K562 (cell line): ENCODE data around the gene SLC14A1. TPM values are rescaled to one million over a fixed set of nuclear protein-coding genes. Genes with fewer than 3 reads are reported as not detected.

Experiments
- ATAC-seq: fragments of 200-7000 bp; cut with Tn5 transposase; 3 replicates; pipeline ENCODE4 v1.9.1; 2020; ENCODE audit warnings: moderate library complexity
- BruUV-seq: library from RNA; stranded (reverse); fragments of 400-500 nt; replicated peaks from 2 replicates; lab custom pipeline; 2021; lab: Mats Ljungman, UMichigan
- CTCF ChIA-PET: fragments of 300-600 bp; formaldehyde crosslinking; extraction: SDS; loops from one replicate; lab custom pipeline; 2021; ENCODE audit warnings: low intra/inter-chr PET ratio; lab: Yijun Ruan, JAX
- POLR2A ChIA-PET: fragments of 300-600, 350-650 bp; sonication (Branson Sonifier 250); formaldehyde crosslinking; extraction: SDS; loops from one replicate; lab custom pipeline; 2021; ENCODE audit warnings: antibody characterized with exemption, inconsistent platforms; lab: Yijun Ruan, JAX
- DNase-seq, 4 experiments: peaks; one replicate each; pipeline versions ENCODE4 v3.0.0 to v3.0.0-alpha.2; 2011 to 2018; ENCODE audit warnings: low spot score in 3 of 4, mixed read lengths in 3 of 4; ENCODE audit errors: extremely low read depth in 1 of 4
- FAIRE-seq: peaks from 2 replicates; lab custom pipeline; 2011; peaks lifted over from hg19 to GRCh38; lab: Jason Lieb, UNC
- H2AFZ ChIP-seq: 2 replicates; pipeline ENCODE4 v1.6.0; 2011; ENCODE audit warnings: low read depth, low read length, control low read depth, inconsistent platforms
- H3K27ac ChIP-seq: fragments of 200-600 bp; 3 replicates; pipeline ENCODE4 v1.8.0; 2011; ENCODE audit warnings: low read depth, mild to moderate bottlenecking, control low read depth, inconsistent platforms, low read length, moderate library complexity, mixed read lengths; ENCODE audit errors: extremely low read depth
- H3K27me3 ChIP-seq, 2 experiments: fragments of 300-600 bp in 1 of 2; 2 replicates in 1 of 2; 3 replicates in 1 of 2; pipeline versions ENCODE4 v1.6.0 to v1.8.0; 2011; ENCODE audit warnings: inconsistent platforms in 2 of 2, low read length in 2 of 2, mild to moderate bottlenecking in 1 of 2, mixed read lengths in 1 of 2, moderate library complexity in 1 of 2; ENCODE audit not compliant: control insufficient read depth in 2 of 2, insufficient read depth in 2 of 2
- H3K36me3 ChIP-seq: fragments of 300-600 bp; 3 replicates; pipeline ENCODE4 v1.8.0; 2011; ENCODE audit warnings: mild to moderate bottlenecking, low read length, inconsistent platforms; ENCODE audit not compliant: control insufficient read depth, insufficient read depth
- H3K4me1 ChIP-seq, 2 experiments: fragments of 200-600 bp in 1 of 2; replicated peaks in 1 of 2; 2 replicates in 1 of 2; 3 replicates in 1 of 2; pipeline versions ENCODE4 v1.5.1 to v1.8.0; 2011; ENCODE audit warnings: inconsistent platforms in 2 of 2, low read length in 2 of 2, mild to moderate bottlenecking in 1 of 2, mixed read lengths in 1 of 2, moderate library complexity in 1 of 2; ENCODE audit not compliant: control insufficient read depth in 2 of 2, insufficient read depth in 2 of 2
- H3K4me2 ChIP-seq: 2 replicates; pipeline ENCODE4 v1.6.1; 2011; ENCODE audit warnings: low read length, control low read depth, inconsistent platforms, mixed read lengths; ENCODE audit not compliant: insufficient read depth
- H3K4me3 ChIP-seq: fragments of 200-600 bp; sonication (generic), shearing (Covaris generic); 2 replicates; pipeline ENCODE4 v1.5.1; 2016; ENCODE audit warnings: control low read depth, inconsistent platforms
- H3K79me2 ChIP-seq: fragments of 200-600 bp; 3 replicates; pipeline ENCODE4 v1.8.0; 2011; ENCODE audit warnings: low read length, inconsistent platforms; ENCODE audit not compliant: control insufficient read depth, insufficient read depth
- H3K9ac ChIP-seq, 2 experiments: 2 replicates each; pipeline versions ENCODE4 v1.6.0 to v1.6.1; 2011; ENCODE audit warnings: low read depth in 2 of 2, low read length in 2 of 2, control low read depth in 1 of 2, inconsistent platforms in 1 of 2, mild to moderate bottlenecking in 1 of 2, mixed read lengths in 1 of 2; ENCODE audit not compliant: insufficient read depth in 1 of 2
- H3K9me1 ChIP-seq: one replicate; pipeline ENCODE4 v1.6.0; 2011; ENCODE audit warnings: inconsistent platforms, mild to moderate bottlenecking, low read length, moderate library complexity; ENCODE audit not compliant: control insufficient read depth, insufficient read depth
- H3K9me3 ChIP-seq: replicated peaks from 2 replicates; pipeline ENCODE4 v1.5.1; 2011; ENCODE audit warnings: low read depth, low read length, inconsistent platforms; ENCODE audit not compliant: control insufficient read depth, insufficient read depth
- H4K20me1 ChIP-seq: replicated peaks from 2 replicates; pipeline ENCODE4 v1.6.1; 2011; ENCODE audit warnings: low read length, inconsistent platforms, mixed read lengths; ENCODE audit not compliant: control insufficient read depth, insufficient read depth
- ARHGAP35 ChIP-seq: fragments of 450-650 bp; IDR thresholded peaks from 2 replicates; pipeline ENCODE4 v1.6.1; 2018; ENCODE audit not compliant: partially characterized antibody
- CREM ChIP-seq: IDR thresholded peaks from 2 replicates; pipeline ENCODE4 v1.6.1; 2014; ENCODE audit warnings: antibody characterized with exemption, low read depth
- NR3C1 ChIP-seq: sonication (generic); formaldehyde crosslinking; IDR thresholded peaks from 2 replicates; pipeline ENCODE4 v1.8.1; 2022; ENCODE audit warnings: missing genetic modification reagents
- TAF7 ChIP-seq: fragments of 450-650 bp; IDR thresholded peaks from 2 replicates; pipeline ENCODE4 v1.6.1; 2016; ENCODE audit warnings: missing genetic modification characterization, missing compliant biosample characterization
- TOE1 ChIP-seq, 2 experiments: fragments of 450-650 bp in 1 of 2; sonication (generic) in 1 of 2; formaldehyde crosslinking in 1 of 2; IDR thresholded peaks; 2 replicates each; pipeline versions ENCODE4 v1.7.1 to v1.8.0; 2016 to 2022; ENCODE audit warnings: borderline replicate concordance in 2 of 2, mild to moderate bottlenecking in 2 of 2, antibody characterized with exemption in 1 of 2, inconsistent platforms in 1 of 2, low read depth in 1 of 2, missing genetic modification reagents in 1 of 2, moderate library complexity in 1 of 2
- TRIM24 ChIP-seq, 2 experiments: fragments of 450-650 bp; IDR thresholded peaks; 2 replicates each; pipeline ENCODE4 v1.6.1; 2016
- ZNF561 ChIP-seq: fragments of 450-650 bp; formaldehyde crosslinking; conservative IDR thresholded peaks from 2 replicates; pipeline ENCODE4 v1.4.0; 2020; ENCODE audit warnings: mild to moderate bottlenecking, moderate library complexity
- ZNF79 ChIP-seq: fragments of 250-450 bp; sonication (Bioruptor Pico); IDR thresholded peaks from 2 replicates; pipeline ENCODE4 v1.4.0; 2020; ENCODE audit warnings: low read depth, mild to moderate bottlenecking, moderate library complexity
- WGBS: fragments of 100-300 bp; shearing (Covaris generic); methylation state at CpG from one replicate; pipeline ENCODE4 v1.1.6; 2016; ENCODE audit warnings: low coverage, mixed read lengths; ENCODE audit not compliant: insufficient coverage; ENCODE audit errors: missing lambda C conversion rate; 5-methylcytosine and 5-hydroxymethylcytosine counted together
- in situ Hi-C: fragments of 300-500 bp; cut with MboI; formaldehyde crosslinking; loops from 4 replicates; pipeline ENCODE4 v1.15.0; 2018; ENCODE audit warnings: inconsistent platforms, mixed read lengths
- intact Hi-C: fragments of 100-400 bp; cut with micrococcal nuclease; formaldehyde crosslinking; loops from 2 replicates; pipeline ENCODE4 v1.14.2; 2022
- polyA plus RNA-seq, 8 experiments: library from polyadenylated mRNA; depleted of rRNA in 4 of 8; stranded (reverse) in 5 of 8; unstranded in 3 of 8; fragments of >200 nt; fragmentation: Nextera tagmentation in 2 of 8; fragmentation: Illumina TruSeq in 1 of 8; extraction: Ambion mirVana in 2 of 8; extraction: Trizol in 1 of 8; gene quantifications; 2 replicates each; pipeline versions ENCODE4 v1.2.1 to v1.2.3, GENCODE V29; 2011 to 2014; ENCODE audit warnings: inconsistent platforms in 1 of 8, missing spikeins in 1 of 8
- total RNA-seq, 7 experiments: library from RNA; depleted of rRNA in 6 of 7; stranded (reverse); fragments of >200 nt in 6 of 7; fragmentation: Illumina TruSeq in 2 of 7; extraction: Trizol in 2 of 7; gene quantifications; 2 replicates each; pipeline versions ENCODE4 v1.2.1 to v1.2.3, GENCODE V29; 2011 to 2021; ENCODE audit warnings: low replicate concordance in 1 of 7
- TF ChIP-seq, protein P1 (sequence below): fragments of 450-650 bp; IDR thresholded peaks from 2 replicates; pipeline ENCODE4 v1.6.1; 2016
- TF ChIP-seq, protein P2 (sequence below), 2 experiments: fragments of 450-650 bp in 1 of 2; sonication (generic) in 1 of 2; formaldehyde crosslinking in 1 of 2; IDR thresholded peaks; 2 replicates each; pipeline versions ENCODE4 v1.7.1 to v1.9.0; 2016 to 2022; ENCODE audit warnings: inconsistent platforms in 1 of 2, mild to moderate bottlenecking in 1 of 2, missing genetic modification reagents in 1 of 2
- TF ChIP-seq, protein P3 (sequence below): sonication (generic); formaldehyde crosslinking; IDR thresholded peaks from 2 replicates; pipeline ENCODE4 v1.8.0; 2022; ENCODE audit warnings: mild to moderate bottlenecking, low read depth, missing genetic modification reagents

SLC14A1 gene
- total and polyA plus RNA-seq, 9 of the 15 experiments (the other 6 are each of a cell fraction or from before 2014, with no cell fraction given) = 0.14 to 0.40 (median 0.20) TPM; not detected in 6

DNA sequence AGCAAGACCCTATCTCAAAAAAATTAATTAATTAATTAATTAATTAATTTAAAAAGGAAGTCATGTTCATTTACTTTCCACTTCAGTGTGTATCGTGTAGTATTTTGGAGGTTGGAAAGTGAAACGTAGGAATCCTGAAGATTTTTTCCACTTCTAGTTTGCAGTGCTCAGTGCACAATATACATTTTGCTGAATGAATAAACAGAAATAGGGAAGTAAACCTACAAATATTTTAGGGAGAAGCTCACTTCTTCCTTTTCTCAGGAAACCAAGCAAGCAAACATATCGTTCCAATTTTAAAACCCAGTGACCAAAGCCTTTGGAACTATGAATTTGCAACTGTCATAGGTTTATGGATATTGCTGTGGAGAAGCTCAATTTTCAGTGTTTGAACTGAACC, 27.8 kb downstream of the SLC14A1 start:
- FAIRE-seq (no peak), DNase-seq (no peak), ATAC-seq (no peak)
- no peaks in the 10 kb centered on the region; a peak in 1 of 5 replicates for H3K27me3 ChIP-seq
- H4K20me1 ChIP-seq = no peaks in the 10 kb centered on the region
- H3K9ac ChIP-seq = no peak overlapping the region
- H3K4me1 ChIP-seq = no peaks in the 10 kb centered on the region
- no peak overlapping the region for H2AFZ ChIP-seq
- H3K4me2 ChIP-seq = no peak overlapping the region
- no peaks in the 10 kb centered on the region for H3K9me3 ChIP-seq
- no peaks in the 10 kb centered on the region for H3K36me3 ChIP-seq
- no peaks in the 10 kb centered on the region for H3K79me2 ChIP-seq
- BruUV-seq = no TSS peak
- intact Hi-C loops (no loop called here), in situ Hi-C loops (no loop called here)
- no peak overlapping the region for H3K4me3 ChIP-seq
- H3K27ac ChIP-seq = no peak overlapping the region
- CTCF ChIA-PET = no interaction called here
- POLR2A ChIA-PET = no interaction called here
- 0% methylated on average over 3 of the region's 3 CpGs for WGBS
- no peaks in the 10 kb centered on the region for H3K9me1 ChIP-seq
- TF ChIP-seq TRIM24 (IDR thresholded peaks at IDR 0.05) (no peak), TAF7 (tag) (no peak), NR3C1 (no peak), TOE1 (IDR thresholded peaks at IDR 0.05; ENCODE audit: borderline replicate concordance) (no peak), TOE1 (CRISPR knock-in tag; IDR thresholded peaks at IDR 0.05; ENCODE audit: borderline replicate concordance, low read depth) (no peak), ZNF79 (CRISPR knock-in tag) (no peak), ARHGAP35 (no peak), ZNF561 (CRISPR knock-in tag) (no peak), CREM (no peak)
- TF ChIP-seq, protein P1, sequence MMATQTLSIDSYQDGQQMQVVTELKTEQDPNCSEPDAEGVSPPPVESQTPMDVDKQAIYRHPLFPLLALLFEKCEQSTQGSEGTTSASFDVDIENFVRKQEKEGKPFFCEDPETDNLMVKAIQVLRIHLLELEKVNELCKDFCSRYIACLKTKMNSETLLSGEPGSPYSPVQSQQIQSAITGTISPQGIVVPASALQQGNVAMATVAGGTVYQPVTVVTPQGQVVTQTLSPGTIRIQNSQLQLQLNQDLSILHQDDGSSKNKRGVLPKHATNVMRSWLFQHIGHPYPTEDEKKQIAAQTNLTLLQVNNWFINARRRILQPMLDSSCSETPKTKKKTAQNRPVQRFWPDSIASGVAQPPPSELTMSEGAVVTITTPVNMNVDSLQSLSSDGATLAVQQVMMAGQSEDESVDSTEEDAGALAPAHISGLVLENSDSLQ = no peak
- TF ChIP-seq, protein P2, sequence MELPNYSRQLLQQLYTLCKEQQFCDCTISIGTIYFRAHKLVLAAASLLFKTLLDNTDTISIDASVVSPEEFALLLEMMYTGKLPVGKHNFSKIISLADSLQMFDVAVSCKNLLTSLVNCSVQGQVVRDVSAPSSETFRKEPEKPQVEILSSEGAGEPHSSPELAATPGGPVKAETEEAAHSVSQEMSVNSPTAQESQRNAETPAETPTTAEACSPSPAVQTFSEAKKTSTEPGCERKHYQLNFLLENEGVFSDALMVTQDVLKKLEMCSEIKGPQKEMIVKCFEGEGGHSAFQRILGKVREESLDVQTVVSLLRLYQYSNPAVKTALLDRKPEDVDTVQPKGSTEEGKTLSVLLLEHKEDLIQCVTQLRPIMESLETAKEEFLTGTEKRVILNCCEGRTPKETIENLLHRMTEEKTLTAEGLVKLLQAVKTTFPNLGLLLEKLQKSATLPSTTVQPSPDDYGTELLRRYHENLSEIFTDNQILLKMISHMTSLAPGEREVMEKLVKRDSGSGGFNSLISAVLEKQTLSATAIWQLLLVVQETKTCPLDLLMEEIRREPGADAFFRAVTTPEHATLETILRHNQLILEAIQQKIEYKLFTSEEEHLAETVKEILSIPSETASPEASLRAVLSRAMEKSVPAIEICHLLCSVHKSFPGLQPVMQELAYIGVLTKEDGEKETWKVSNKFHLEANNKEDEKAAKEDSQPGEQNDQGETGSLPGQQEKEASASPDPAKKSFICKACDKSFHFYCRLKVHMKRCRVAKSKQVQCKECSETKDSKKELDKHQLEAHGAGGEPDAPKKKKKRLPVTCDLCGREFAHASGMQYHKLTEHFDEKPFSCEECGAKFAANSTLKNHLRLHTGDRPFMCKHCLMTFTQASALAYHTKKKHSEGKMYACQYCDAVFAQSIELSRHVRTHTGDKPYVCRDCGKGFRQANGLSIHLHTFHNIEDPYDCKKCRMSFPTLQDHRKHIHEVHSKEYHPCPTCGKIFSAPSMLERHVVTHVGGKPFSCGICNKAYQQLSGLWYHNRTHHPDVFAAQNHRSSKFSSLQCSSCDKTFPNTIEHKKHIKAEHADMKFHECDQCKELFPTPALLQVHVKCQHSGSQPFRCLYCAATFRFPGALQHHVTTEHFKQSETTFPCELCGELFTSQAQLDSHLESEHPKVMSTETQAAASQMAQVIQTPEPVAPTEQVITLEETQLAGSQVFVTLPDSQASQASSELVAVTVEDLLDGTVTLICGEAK (IDR thresholded peaks at IDR 0.05) = no peak
- TF ChIP-seq, protein P2 (CRISPR knock-in tag; IDR thresholded peaks at IDR 0.05) = no peak
- TF ChIP-seq, protein P3, sequence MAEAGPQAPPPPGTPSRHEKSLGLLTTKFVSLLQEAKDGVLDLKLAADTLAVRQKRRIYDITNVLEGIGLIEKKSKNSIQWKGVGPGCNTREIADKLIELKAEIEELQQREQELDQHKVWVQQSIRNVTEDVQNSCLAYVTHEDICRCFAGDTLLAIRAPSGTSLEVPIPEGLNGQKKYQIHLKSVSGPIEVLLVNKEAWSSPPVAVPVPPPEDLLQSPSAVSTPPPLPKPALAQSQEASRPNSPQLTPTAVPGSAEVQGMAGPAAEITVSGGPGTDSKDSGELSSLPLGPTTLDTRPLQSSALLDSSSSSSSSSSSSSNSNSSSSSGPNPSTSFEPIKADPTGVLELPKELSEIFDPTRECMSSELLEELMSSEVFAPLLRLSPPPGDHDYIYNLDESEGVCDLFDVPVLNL (CRISPR knock-in tag) = no peak
